Measurements from ENCODE around the gene CYSLTR2. TPM values are rescaled to one million over a fixed set of nuclear protein-coding genes. Genes with fewer than 3 reads are reported as not detected.
A peak's percentile ranks its signal among the peaks of the same experiment; 100 is the strongest.

Gene CYSLTR2
- total RNA-seq, 2 experiments from 2014 or later = 3.6 to 3.9 TPM

DNA sequence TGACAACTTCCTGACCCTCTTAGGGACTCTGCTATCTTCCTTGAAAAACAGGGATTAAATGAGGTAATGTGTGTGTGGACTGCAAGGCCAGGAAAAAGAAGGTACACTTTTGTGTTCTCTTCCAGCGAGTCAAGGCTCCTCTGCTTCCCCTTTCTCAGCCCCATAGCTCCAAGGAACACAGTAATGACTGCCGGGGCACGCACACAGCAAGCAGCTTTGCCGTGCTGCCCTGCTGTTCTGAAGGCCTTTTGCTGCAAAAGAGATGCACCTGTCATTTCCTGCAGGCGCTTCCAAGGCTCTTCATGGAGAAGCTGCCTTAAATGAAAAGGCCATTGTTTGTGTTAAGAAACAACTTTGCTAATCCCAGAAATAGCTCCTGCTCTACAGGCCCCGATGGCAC lies 84.6 kb downstream of the CYSLTR2 start:
- Mint-ChIP-seq H3K9me3 (no peaks in the 10 kb centered on the region), H3K4me3 (no peak overlapping the region), H3K36me3 (ENCODE audit: low read depth) (no peaks in the 10 kb centered on the region), H3K27ac (no peak overlapping the region), H3K27me3 (no peaks in the 10 kb centered on the region), H3K4me1 (peaks cover 3% of the 10 kb centered on the region)
- DNase-seq = no peak
- POLR2A ChIA-PET = no interaction called here
- CTCF ChIA-PET = no interaction called here

DNA sequence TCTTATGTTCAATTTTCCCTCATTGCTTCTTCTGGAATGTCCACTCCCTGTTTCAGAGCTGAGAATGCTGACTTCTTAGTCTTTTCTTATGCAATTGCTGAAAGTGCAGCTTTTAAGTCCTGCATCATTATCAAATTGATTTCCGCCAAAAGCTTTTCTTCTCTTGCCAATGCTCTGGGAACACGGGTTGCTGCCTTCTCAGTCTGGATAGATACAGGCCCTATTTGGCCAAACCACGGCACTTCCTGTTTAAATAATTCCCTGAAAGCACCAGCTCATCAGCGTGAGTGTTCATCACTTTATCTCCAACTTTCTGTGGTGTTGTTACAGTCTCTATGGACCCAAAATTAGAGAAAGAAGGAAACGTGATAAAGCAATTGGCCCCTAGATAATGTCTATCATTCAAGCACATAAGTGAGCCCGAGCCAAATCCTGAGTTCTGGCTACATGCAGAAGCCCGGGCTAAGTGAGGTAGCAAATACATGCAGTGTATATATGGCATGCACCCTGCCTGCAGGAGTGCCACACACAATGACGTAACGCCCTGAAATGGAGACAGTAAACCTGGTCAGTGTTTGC lies 85.7 kb downstream of the CYSLTR2 start:
- Mint-ChIP-seq H3K4me3 (no peak overlapping the region), H3K27ac (no peak overlapping the region), H3K27me3 (no peaks in the 10 kb centered on the region), H3K36me3 (ENCODE audit: low read depth) (no peaks in the 10 kb centered on the region), H3K9me3 (no peaks in the 10 kb centered on the region), H3K4me1 (peaks cover 3% of the 10 kb centered on the region)
- DNase-seq = no peak
- POLR2A ChIA-PET = no interaction called here
- CTCF ChIA-PET = no interaction called here

DNA sequence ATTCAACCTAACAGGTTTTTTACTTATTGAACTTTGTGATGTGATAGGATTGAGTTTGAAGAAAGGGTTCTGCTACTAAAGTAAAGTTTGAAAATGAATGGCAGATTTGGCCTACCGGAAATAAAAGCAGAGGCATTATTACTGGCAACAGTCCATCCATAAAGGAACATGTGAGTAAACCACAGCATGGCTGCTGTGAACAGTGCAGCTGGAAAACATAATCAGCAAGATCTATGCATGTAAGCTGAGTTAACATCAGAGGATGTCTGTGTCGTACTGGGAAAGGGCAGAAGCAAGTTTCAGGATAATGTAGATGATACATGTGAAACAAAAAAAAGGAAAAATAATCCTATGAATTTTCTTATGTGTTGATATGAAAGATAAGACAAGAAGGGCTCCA lies 87.6 kb downstream of the CYSLTR2 start:
- H3K27ac Mint-ChIP-seq = no peak overlapping the region
- DNase-seq = no peak
- POLR2A ChIA-PET = no interaction called here
- peaks cover 1% of the 10 kb centered on the region for H3K27me3 Mint-ChIP-seq
- CTCF ChIA-PET = no interaction called here
- no peaks in the 10 kb centered on the region for H3K9me3 Mint-ChIP-seq
- no peak overlapping the region for H3K4me3 Mint-ChIP-seq
- H3K4me1 Mint-ChIP-seq = peaks cover 3% of the 10 kb centered on the region
- no peaks in the 10 kb centered on the region for H3K36me3 Mint-ChIP-seq (ENCODE audit: low read depth)

DNA sequence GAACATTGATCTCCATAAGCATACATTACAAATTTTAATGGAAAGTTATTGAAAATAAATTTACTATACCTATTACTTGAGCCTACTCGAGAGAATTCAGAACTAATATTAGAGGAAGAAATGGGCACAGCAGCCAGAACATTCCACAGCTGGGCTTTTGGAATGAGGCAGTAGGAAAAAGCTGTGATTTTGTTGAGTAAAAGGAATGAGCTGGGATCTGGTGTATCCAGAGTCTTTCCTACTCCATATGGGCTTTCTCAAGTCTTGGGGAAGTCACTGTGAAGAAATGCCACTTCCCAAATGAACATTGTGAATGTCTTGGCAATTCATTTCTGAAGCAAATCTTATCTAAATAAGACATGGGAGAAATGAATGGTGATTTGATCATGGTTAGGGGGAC lies 93.1 kb downstream of the CYSLTR2 start:
- Mint-ChIP-seq H3K4me1 (peaks cover 20% of the 10 kb centered on the region), H3K36me3 (ENCODE audit: low read depth) (no peaks in the 10 kb centered on the region), H3K27ac (no peak overlapping the region), H3K9me3 (no peaks in the 10 kb centered on the region), H3K27me3 (peaks cover 1% of the 10 kb centered on the region), H3K4me3 (no peak overlapping the region)
- no peak for DNase-seq
- ChIA-PET POLR2A (no interaction called here), CTCF (no interaction called here)

DNA sequence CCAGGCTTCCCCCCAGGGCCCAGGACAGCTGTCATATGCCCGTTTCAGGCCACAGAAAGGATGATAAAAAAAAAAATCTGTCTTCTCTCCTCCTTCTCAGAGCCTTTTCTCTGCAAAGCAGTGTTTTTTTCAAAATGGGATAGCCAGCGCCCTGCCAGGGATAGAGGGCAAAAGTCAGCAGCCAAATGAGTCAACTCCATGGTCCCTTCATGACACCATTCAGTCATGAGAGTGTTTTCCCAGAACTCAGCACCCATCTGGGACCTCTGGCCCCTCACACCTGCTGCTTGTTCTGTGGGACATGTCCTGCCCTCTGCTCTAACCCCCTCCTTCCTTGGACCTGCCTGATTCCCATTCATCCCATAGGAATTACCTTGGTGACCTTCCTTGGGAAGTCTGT lies 95.0 kb downstream of the CYSLTR2 start:
- H3K4me3 Mint-ChIP-seq = no peak overlapping the region
- no peak overlapping the region for H3K27ac Mint-ChIP-seq
- no peak for DNase-seq
- peaks cover 18% of the 10 kb centered on the region for H3K4me1 Mint-ChIP-seq
- H3K36me3 Mint-ChIP-seq (ENCODE audit: low read depth) = no peaks in the 10 kb centered on the region
- CTCF ChIA-PET = interaction anchor here (1.0 to 1.7 kb wide), 2 partner anchors 14 to 17 kb away, joined by 3 to 5 read pairs; no protein-coding TSS in a partner anchor
- POLR2A ChIA-PET = no interaction called here
- peaks cover 1% of the 10 kb centered on the region for H3K27me3 Mint-ChIP-seq
- no peaks in the 10 kb centered on the region for H3K9me3 Mint-ChIP-seq

DNA sequence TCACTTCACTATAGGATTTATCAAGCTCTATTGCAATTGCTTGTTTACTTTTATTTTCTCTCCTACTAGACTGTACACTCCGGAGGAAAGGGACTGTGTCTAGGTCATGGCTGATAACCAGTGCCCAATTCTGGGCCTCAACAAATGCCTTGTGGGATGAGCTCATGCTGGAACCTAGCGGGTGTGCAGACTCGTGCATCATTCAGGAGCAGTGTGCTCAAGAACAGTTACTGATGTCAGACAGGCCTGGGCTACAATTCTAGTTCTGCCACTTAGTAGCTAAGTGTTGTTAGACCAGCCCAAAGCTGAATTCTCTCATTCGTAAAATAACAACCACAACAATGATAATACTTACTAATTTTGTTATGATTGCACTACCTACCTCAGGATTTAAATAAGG lies 95.4 kb downstream of the CYSLTR2 start:
- ChIA-PET CTCF (interaction anchor here (1.0 to 1.7 kb wide), 2 partner anchors 15 to 18 kb away, joined by 3 to 5 read pairs; no protein-coding TSS in a partner anchor), POLR2A (no interaction called here)
- Mint-ChIP-seq H3K27me3 (peaks cover 1% of the 10 kb centered on the region), H3K9me3 (no peaks in the 10 kb centered on the region), H3K4me1 (peaks cover 18% of the 10 kb centered on the region), H3K4me3 (no peak overlapping the region), H3K27ac (no peak overlapping the region), H3K36me3 (ENCODE audit: low read depth) (no peaks in the 10 kb centered on the region)
- DNase-seq = no peak

DNA sequence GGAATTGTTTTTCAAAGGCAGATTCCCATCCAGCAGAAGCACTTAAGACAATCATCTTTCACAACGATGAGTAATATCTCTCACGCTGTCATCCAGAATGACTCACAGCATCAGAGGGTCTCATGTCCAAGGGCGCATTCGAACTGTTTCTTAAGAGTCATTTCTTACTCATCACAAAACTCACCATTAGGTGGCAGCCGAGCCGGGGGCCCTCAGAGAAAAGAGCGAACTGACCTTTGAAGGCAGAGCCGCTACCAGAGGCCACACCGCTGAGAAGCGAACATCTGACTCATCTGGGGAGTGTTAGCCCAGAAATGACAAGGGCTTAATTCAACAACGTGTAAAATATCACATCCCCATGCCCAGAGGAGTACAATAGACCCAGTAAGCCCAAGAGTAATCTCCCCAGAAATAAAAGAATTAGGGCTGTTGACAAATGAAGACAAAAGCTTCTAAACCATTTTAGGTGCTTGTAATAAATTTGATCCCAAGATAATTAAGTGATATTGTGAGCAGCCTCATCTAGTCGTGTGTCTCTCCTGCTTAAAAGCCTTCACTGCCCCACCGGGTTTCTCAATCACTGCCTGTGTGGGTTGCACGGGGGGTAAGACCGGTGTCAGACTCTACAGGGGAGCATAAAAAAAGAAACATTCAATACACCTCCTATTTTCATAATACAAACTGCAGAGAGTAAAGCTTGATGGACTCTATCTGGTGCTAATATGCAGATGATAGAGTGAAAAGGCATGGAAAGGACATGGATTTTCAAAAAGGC lies 96.2 kb downstream of the CYSLTR2 start:
- Mint-ChIP-seq H3K4me3 (no peak overlapping the region), H3K4me1 (peaks cover 18% of the 10 kb centered on the region), H3K36me3 (ENCODE audit: low read depth) (no peaks in the 10 kb centered on the region), H3K27ac (peak overlapping the region; percentile 16), H3K27me3 (no peaks in the 10 kb centered on the region), H3K9me3 (peaks cover 1% of the 10 kb centered on the region)
- CTCF ChIA-PET = interaction anchor here (0.9 to 2.1 kb wide), 4 partner anchors 13 to 19 kb away, joined by 3 to 9 read pairs (median 4); no protein-coding TSS in a partner anchor
- DNase-seq = peak; percentile 74
- POLR2A ChIA-PET = no interaction called here

DNA sequence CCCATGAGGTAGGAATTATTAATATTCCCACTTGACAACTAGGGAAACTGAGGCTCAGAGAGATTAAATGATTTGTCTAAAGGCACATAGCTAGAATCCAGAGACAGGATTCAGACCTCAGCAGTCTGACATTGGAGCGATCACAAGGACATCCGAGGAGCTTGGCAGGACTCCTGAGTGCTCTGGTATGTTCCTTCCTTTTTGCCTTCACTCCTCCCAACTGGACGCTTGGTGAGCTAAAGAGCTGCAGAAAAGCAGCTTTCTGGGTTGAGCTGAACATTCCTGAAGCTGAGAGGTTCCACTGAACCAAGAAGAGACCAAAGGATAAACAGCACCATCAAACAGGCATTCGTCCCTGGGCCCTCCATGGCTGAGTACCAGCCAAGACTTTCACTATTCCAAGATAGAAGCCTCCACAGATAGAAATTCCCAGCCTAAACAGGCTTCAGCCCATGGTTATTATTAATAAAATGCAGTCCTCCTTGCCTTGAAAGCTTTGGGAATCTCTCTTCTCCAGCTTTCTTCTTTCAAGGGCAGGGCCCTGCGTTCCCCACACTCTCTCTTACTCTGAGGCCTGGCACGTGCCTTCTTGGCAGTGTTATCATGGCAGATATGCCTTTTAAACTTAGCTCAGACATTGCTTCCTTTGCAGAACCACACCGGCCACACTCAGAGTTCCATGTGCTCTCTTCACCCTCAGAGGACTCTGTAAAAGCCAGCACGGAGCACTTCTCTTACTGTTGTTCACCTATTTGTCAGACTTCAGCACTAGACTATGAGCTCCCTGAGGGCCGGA lies 97.1 kb downstream of the CYSLTR2 start:
- peaks cover 18% of the 10 kb centered on the region for H3K4me1 Mint-ChIP-seq
- peaks cover 7% of the 10 kb centered on the region for H3K9me3 Mint-ChIP-seq
- CTCF ChIA-PET = interaction anchor here (0.9 to 2.1 kb wide), 4 partner anchors 13 to 19 kb away, joined by 3 to 9 read pairs (median 4); no protein-coding TSS in a partner anchor
- POLR2A ChIA-PET = interaction anchor here (0.7 kb wide), 1 partner anchor 655 kb away, joined by 3 read pairs; the partner anchor contains the start of gene MED4
- H3K4me3 Mint-ChIP-seq = no peak overlapping the region
- no peak for DNase-seq
- H3K27ac Mint-ChIP-seq = no peak overlapping the region
- H3K27me3 Mint-ChIP-seq = no peaks in the 10 kb centered on the region
- H3K36me3 Mint-ChIP-seq (ENCODE audit: low read depth) = no peaks in the 10 kb centered on the region

DNA sequence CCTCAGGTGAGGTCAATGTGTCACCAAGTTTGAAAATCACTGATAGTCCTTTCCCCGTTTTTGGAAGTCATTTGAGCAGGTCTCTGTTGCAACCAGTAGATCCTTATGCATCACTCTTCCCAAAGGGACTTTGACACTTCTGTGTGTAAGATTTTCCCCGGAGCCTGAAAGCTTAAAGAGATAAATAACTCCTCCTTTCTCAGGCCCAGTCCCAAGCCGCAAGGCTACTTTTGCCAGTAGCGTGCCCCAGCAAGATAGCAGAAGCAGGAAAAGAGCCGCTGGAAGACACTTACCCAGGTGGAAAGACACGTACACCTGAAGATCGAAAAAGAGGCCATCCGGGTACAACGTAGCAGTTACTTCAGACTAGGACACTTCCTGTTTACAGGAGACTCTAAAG lies 106.9 kb downstream of the CYSLTR2 start:
- Mint-ChIP-seq H3K27ac (no peak overlapping the region), H3K4me1 (no peaks in the 10 kb centered on the region), H3K4me3 (no peak overlapping the region), H3K27me3 (peaks cover 13% of the 10 kb centered on the region), H3K9me3 (peaks cover 23% of the 10 kb centered on the region), H3K36me3 (ENCODE audit: low read depth) (peaks cover 5% of the 10 kb centered on the region)
- DNase-seq = no peak
- ChIA-PET POLR2A (no interaction called here), CTCF (no interaction called here)

Other genes starting within 250 kb of the CYSLTR2 start
- gene LPAR6, start 240.8 kb upstream of the CYSLTR2 start, total RNA-seq = 100 to 1,000 TPM in 1 of 2 experiments, 10 to 100 TPM in 1; 96.8 to 100 TPM
- 10 to 100 TPM; 35.6 TPM for gene RCBTB2, start 120.8 kb upstream of the CYSLTR2 start, total RNA-seq